Fibroblast of skin of left quadriceps (primary cell): ENCODE measurements around the gene NAV3.
"Not testable (repeated sequence)": the region's sequence is repeated elsewhere in the genome, so short reads cannot be mapped to it uniquely, and the experiment has no call there.

Source experiments
- DNase-seq, 2 experiments: peaks; one replicate each; pipeline ENCODE4 v3.0.0-alpha.2; 2013; ENCODE audit warnings: low read depth in 2 of 2

Gene NAV3

DNA sequence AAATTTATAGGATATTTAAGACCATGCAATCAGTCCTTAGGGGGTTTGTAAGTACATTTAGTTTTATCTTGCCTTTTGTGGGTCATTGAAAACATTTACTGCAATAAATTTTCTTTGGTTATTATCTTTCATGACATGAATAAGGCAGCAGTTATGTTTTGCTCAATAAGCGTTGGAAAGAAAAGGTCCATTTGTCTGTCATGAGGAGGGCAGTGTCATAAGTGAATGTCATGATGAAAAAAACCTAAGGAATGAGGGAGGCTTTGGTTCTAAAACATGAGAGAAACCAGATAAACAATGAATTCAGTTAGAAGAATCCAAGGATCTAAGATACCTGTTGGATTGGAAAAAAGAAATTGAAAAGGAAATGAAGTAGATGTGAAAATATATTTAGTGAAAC lies 209.4 kb downstream of the NAV3 start:
- no peak for DNase-seq

DNA sequence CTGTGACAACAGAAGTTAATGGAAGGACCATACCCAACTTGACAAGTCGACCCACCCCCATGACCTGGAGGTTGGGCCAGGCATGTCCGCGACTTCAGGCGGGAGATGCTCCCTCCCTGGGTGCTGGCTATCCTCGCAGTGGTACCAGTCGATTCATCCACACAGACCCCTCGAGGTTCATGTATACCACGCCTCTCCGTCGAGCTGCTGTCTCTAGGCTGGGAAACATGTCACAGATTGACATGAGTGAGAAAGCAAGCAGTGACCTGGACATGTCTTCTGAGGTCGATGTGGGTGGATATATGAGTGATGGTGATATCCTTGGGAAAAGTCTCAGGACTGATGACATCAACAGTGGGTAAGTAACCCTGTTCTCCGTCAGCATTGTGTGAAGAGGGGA lies 220.1 kb downstream of the NAV3 start:
- DNase-seq = no peak

DNA sequence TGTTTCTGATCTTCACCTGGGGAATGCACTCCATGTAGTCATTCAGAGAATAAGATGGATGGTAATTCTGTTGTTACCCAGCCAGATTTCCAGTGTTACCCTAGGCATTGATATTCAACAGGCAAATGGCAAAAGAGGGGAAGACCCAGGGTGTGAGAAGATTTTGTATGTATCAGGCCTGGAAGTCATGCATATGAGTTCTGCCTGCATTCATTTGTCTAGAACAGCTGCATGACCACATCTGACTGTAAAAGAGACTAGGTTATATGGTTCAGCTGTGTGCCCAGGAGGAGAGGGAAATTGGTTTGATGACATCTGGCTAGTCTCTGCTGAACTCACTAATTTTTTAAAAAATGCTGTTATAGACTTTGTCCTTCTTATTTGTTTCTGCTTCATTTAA lies 224.9 kb downstream of the NAV3 start:
- no peak for DNase-seq

GRCh38 chr12:78057075-78057474 lies 226.4 kb downstream of the NAV3 start:
- DNase-seq = no peak

DNA sequence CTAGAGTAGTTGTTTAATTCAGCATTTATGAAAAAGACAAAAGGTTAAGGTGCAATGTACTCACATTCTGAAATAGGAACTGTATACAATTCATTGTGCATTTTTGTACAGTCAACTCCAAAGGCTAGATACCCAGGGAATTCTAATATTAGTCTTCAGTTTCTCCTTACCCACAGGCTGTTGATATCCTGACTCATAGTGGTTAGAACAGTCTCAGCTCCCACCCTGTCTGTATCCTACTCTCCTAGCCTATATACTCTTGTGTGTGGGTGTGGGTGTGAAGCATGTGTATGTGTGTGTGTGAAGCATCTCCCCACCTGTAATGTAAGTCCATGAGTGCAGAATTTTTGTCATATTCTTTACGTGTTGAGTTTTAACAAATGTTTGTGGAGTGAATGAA lies 229.5 kb downstream of the NAV3 start:
- DNase-seq = peak; percentile 22 to 32

DNA sequence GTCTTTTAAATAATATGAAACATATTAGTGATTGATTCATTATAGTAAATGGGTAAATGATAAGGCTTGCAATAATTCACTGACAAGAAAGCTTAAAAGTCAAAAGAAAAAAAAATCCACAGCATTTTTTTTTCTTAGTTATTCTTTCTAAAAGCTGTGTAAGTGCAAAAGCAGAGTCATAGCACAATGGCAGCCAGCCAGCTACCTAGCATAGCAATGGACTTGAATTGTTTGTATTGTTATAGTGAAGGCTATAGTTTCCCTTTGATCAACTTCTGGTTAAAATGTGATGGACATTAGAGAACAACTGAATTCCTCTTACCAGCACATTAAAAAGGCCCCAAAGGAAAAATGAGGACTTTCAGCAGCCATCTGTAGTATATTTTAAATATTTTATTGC lies 232.1 kb downstream of the NAV3 start:
- DNase-seq = peak; percentile 28 to 36

GRCh38 chr12:78081590-78082314 lies 251.1 kb downstream of the NAV3 start:
- DNase-seq = no peak

DNA sequence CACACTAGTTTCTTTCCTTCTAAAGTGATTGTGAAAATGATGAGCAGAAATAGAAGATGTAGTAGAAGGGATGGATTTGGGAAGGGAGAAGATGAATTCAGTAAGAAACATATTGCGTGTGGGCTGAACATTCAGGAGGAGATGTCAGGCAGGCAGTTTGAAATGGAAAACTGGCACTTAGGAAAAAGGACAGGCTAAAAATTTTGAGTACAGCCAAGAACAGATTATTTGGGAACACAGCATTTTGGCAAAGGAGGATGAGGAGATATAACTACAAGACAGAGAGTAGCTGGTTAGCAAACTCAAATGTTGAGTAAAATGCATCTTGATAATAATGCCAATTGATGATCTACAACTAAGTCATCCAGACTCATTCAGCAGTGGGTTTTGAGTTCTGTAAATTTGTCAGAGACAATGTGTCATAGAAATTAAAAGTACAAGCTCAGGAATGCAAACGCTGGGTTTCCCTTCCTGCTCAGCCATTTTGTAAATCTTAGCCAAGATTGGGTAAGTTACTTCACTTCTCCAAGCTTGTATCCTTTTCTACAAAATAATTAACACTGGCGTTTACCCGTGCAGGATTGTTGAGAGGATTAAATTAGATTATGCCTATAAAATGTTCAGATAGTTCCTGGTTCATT lies 255.0 kb downstream of the NAV3 start:
- DNase-seq = peak; percentile 24 to 36

- peak; percentile 16 to 23 for DNase-seq
Observed at GRCh38 chr12:78086553-78087362, 256.1 kb downstream of the NAV3 start.

GRCh38 chr12:78087363-78087675 lies 256.6 kb downstream of the NAV3 start:
- DNase-seq = no peak

DNA sequence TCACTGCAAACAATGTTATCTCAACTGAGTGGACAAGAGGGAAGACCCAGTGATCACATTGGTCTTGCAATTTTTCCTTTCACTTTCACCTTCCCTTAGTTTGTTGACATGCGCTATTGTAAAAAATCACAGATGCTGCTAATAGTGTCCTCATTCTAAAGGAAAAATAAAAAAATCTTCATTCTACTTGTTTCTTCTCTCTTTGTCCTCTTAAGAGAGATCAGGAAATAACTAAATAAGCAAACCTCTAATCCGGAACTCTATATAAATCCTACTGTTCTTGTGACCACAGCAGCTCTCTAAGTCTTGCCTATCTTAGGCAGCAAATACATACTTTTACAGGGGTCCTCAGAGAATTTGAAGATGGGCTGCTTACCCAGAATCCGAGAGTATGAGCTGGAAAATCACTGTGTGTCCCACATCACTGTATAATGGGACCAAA lies 257.7 kb downstream of the NAV3 start:
- DNase-seq = no peak

DNA sequence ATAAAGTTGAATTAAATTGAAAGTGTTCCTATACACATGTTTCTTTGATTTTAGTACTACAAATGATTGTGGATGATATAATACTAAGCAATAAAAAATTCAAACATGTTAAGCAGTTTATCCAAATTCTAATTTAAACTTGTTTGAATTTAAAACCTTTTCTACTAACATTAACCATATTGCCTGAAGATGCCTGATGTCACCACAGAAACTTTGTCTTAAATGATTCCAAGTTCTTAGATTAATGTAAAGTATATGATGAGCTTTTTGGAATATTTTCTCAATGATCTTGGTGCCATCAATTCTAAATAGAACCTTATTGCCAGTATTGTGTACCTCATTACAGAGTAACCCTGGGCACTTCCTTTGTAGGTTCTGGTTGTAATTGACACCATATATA lies 259.6 kb downstream of the NAV3 start:
- no peak for DNase-seq

- DNase-seq = no peak
Observed at GRCh38 chr12:78095623-78096022, 264.9 kb downstream of the NAV3 start.

DNA sequence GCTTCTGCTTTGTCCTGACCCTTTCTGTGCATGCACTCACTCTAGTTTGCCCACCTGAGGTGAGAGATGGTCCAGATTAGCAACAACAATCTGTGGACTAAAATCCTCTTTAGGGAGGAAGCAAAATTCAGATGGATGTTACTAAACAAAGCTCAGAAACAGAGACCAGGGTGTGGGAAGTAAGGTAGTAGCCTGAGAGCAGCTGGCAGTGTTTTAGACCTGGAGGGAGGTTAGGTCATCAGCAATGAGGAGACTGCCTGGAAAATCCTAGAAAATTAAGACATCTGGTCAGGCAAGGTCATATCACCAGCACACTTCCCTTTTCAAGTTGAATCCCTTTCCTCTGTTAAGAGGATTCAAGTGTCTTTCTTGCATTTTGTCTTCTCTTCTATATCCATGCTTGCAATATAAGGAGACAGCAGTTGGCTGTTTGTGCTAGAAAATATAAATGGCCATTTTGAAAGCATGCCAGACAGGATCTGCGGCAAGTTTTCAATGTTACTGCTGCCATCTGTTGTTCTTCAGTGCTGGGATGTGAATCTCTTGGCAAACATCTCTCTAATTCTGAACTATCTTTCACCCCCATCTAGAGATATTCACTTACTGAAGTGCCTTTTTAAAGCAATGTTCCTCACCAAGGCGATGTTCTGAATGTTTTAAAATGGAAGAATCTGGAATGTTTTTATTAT lies 266.4 kb downstream of the NAV3 start:
- peak; percentile 49 to 51 for DNase-seq

GRCh38 chr12:78099806-78100205 lies 269.1 kb downstream of the NAV3 start:
- DNase-seq = no peak

GRCh38 chr12:78101113-78101876 lies 270.6 kb downstream of the NAV3 start:
- DNase-seq = no peak

- no peak for DNase-seq
Observed at GRCh38 chr12:78101946-78102635, 271.4 kb downstream of the NAV3 start.

- not testable (repeated sequence) for DNase-seq
Observed at GRCh38 chr12:78102801-78103200, 272.1 kb downstream of the NAV3 start.

DNA sequence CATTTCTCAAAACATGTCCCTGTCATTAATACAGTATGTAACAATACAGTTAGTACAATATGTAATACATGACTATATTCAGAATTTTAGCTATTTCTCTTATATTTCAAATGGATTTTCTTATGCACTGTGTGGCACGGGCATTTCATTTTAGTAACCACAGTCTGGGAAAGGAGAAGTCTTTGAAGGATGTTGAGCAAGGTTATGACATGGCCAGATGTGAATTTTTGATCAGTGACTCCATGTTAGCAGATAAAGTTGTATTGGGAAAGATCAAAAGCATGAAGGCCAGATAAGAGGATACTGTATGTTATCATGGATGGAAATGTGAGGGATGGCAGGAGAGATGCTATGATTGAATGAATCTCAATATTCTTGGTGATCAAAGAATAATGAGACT lies 285.2 kb downstream of the NAV3 start:
- DNase-seq = no peak

- DNase-seq = no peak
Observed at GRCh38 chr12:78118036-78118435, 287.3 kb downstream of the NAV3 start.

GRCh38 chr12:78118486-78118885 lies 287.8 kb downstream of the NAV3 start:
- DNase-seq = no peak
